Stimulated activated CD4-positive, alpha-beta T cell treated with anti-CD3 and anti-CD28 coated beads, Interleukin-4, amount 100 ng/mL, for 1 hour (primary cell): ENCODE data around the gene DMRT1.

ENCODE experiments used
- DNase-seq: peaks from one replicate; pipeline ENCODE4 v3.0.0-alpha.2; 2020

DMRT1 gene

DNA sequence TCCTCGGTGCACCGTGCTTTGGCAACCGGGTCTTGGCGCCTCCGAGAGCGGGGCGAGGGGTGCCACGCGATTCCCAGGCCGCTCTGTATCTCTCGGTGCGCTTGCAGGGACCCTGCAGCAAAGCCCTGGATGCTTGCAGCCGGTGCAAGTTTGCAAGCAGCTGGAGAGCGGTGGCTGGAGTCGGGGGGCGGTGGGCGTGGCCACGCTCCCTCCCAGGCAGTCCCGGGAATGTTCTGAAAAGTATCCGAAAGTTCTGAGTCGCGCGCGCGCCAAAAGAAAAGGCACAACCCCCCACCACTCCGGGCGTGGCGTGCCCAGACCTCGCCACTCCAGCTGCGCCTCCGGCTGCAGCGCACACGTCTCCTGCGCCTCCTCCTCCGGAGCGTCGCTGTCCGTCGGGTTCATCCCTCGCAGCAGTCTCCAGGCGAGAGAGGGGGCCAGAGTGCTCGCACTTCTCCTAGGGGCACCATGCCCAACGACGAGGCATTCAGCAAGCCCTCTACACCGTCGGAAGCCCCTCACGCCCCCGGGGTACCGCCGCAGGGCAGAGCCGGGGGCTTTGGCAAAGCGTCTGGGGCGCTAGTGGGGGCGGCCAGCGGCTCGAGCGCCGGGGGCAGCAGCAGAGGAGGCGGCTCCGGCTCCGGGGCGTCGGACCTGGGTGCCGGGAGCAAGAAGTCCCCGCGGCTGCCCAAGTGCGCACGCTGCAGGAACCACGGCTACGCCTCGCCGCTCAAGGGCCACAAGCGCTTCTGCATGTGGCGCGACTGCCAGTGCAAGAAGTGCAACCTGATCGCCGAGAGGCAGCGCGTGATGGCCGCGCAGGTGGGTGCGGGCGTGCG is at the start of gene DMRT1:
DMRT1 (plus strand) TSS at position 327 of the 839 bp plus-strand sequence; CDS start at position 469, 142 bp downstream.
- no peak for DNase-seq

DNA sequence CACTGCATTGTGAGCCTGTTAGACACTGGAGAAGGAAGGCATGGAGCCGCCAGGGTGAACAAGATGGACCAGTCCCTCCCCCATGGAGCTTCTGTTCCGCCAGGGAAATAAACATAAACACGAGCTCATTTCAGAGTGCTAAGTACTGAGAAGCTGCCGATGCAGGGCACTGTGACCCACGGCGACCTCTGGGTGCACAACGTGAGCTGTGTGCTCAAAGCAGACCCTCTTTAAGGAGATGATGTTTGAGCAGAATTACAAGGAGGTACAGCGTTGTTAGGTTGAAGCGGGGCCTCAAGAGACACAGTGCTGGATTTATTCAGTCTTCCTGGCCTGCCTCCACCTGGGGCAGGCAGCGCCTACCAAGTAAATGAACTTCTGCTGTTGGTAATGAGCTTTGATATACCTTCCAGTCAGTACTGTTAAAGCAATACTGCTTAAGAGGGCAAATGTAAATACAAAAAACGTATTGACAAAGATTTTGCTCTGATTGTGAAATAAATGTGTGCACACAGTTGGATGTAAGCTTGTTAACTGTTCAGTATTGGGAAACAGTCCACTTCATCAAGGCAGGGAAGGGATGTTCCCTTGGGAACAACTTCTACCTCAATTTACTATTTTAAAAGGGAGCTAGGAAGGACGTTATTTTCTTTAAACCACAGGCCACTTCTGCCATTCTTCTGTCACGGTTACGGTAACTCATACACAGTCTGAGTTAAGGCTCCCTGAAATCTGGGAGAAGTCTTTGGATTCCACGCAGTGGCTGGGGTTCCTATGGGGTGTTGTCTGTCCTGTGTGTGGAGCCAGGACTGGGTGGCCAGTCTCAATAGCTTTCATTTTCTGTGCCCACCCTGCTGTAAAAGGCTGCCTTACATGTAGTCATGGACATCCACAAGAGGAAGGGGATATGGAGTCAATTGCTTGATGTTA is 48.9 kb upstream of the DMRT1 start:
- DNase-seq: no peak

GRCh38 chr9:794386-794785 is 47.1 kb upstream of the DMRT1 start:
- DNase-seq: no peak

- DNase-seq: no peak
Observed at GRCh38 chr9:795869-796268, 45.6 kb upstream of the DMRT1 start.

DNA sequence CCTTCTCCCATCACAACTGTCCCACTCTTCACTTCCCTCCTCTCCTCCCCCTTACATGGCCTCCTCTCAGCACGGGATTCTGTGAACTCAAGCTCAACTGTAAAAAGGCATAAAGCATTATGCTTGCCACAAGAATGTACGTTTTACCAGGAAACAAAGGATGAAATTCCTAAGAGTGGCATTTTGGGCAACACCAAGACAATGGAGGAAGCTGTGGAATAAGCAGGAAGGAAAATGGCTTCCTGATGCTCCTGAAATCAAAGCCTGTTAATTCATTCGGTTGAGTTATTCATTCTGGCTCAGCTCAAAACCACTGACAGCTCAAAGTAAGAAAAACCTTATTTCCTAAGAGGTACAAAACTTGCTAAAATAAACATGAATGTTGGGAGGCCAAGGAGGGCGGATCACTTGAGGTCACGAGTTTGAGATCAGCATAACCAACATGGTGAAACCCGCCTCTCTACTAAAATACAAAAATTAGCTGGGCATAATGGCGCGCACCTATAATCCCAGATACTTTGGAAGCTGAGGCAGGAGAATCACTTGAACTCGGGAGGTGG is 40.8 kb upstream of the DMRT1 start:
- DNase-seq: no peak

DNA sequence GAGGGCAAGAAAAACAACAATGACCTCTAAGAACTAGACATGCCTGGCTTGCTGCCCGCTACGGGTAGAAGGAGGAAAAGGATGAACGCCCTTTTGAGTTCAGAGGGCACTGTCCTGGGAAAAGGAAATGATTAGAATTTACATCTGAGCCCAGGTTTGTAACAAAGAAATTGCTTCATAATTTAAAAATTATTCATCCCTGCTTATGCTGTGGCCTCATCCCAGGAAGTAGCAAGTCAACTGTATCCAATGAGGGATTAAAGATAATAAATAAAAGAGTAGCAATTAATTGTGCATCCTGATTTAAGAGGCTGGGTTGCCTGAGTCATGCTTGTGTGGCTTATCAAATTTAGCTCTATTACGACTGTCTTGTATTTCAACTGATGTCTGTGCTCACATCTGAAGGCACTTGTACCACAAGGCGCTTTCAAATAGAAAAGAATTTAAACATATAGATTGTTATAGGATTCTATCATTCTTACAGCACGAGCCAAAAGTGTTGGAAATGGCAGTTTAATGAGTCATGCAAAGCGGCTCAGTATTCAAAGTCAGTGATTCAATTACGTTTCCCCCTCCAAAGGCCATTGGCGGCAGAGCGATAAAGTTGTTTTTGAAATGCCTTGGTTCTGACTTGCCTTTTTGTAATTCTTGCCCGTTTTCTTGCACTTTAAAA is 40.0 kb upstream of the DMRT1 start:
- DNase-seq: no peak

- no peak for DNase-seq
Observed at GRCh38 chr9:804026-804425, 37.5 kb upstream of the DMRT1 start.

- DNase-seq: no peak
Observed at GRCh38 chr9:805151-805550, 36.3 kb upstream of the DMRT1 start.

DNA sequence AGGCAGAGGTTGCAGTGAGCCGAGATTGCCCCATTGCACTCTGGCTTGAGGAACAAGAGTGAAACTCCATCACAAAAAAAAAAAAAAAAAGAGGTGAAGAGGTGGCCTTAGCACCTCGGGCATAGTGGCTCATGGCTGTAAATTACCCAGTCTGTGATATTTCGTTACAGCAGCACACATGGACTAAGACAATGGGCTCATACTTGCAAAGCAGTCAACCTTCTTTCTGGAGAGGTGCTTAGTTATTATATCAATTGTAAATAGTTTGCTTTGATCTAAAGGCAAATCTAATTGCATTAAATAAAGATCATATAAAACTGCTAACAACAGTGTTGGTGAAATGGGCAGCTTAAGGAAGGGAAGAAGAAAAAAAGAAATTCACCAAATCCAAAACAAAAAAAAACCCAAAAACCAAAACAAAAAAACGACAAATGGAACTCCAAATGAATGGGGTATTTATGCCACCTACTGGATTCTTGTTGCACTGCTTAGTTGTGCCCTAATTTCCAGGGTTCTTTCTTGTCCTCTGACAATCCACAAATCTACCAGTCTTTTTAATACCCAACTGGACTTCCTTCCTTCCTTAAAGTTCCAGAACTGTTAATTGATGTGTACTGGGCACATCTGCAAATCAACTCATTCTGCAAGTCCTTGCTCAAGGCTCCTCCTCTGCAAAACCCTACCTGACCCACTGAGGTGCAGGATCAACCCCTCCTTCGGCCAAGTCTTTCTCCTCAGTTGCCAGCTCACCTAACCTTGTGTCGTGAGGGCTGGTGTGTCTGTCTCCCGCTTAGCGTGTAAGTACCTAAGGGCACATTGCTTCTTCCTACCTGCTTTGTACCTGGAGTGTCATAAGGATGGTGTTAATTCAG is 35.0 kb upstream of the DMRT1 start:
- no peak for DNase-seq

DNA sequence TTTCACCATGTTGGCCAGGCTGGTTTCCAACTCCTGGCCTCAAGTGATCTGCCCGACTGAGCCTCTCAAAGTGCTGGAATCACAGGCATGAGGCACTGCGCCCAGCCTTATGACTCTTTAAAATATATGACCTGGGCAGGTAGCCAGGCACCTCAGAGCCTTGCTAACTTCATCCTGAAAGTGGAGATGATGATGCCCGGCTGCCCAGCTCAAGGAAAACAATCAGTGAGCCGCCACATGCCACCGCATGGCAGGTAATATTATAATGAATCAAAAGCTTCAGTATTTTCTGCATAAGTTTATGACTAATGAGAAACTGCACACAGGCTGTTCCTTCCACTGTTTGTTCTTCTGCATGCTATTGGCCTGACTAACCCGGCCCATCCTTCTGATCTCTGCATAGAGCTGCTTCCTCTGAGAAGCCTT is 30.4 kb upstream of the DMRT1 start:
- DNase-seq: no peak

DNA sequence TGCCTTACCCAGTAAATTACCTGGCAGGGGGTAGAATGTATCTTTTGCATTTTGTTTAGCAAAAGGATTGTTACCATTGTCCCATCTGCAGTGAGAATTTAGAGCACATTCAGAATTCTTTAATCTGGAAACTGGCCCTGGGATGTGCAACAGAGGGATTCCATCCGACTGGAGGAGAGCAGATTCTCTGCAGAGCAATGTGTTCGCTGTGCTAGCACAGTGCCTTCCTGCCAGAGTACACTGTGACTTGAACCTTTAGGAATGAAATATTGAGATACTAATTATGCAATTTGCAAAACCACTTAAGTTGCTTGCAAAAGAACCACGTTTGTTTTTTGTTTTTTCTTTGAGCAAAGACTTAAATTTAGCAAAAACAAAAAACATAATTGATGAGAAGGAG is 22.5 kb upstream of the DMRT1 start:
- no peak for DNase-seq

DNA sequence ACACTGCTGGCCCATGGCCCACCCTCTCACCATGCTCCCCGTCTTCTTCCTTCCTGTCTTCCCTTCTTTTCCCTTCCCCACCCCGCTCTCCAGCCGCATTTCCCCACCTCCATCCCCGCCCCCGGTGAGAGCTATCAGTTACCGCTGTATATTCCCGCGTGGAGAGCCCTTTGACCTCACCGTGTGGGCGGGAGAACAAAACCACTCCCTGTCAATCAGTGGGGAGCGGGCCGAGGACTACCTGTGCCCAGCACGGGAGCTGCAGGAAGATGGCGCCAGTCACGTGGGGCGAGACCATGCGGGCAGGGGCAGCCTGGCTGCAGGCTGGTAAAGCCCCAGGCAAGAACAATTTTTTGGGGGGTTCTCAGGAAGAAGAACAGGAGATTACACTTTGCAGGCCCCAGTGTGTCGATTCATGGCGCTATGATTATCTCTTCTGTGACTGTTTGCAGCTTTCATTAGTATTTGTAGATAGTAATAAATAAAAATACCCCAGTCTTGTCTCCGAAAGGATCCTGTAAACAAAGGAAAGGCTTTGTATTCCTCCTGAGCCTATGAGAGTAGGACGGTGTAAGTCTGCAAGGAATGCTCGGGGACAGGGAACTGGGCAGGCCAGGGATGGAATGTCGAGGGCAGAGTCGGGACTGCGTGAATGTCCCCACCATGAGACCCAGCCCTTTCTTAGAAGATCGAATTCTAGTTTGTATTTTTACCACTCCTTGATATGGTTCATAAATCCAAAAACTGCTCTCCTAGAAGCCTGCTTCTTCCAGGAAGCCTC is 14.8 kb upstream of the DMRT1 start:
- DNase-seq: no peak

DNA sequence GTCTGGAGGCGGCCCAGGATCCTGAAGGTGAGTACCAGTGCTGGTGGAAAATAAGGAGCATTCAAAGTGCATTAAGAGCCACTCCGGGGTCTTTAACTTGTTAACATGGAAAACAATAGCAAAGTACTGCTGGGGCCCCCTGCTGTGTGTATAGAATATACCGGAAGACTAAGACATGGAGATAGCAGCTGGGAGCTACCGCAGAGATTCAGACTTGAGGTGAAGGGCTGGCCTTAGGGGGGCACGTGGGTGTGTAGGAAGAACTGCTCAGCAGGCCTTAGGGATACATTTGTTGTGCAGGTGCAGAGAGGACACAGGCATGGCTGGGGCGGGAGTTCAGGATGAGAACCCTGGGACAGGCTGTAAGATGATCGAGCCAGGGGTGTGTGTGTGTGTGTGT is 1.2 kb upstream of the DMRT1 start:
- no peak for DNase-seq

- no peak for DNase-seq
Observed at GRCh38 chr9:842635-843426, 1.3 kb downstream of the DMRT1 start.

- DNase-seq: no peak
Observed at GRCh38 chr9:843427-843785, 1.9 kb downstream of the DMRT1 start.

DNA sequence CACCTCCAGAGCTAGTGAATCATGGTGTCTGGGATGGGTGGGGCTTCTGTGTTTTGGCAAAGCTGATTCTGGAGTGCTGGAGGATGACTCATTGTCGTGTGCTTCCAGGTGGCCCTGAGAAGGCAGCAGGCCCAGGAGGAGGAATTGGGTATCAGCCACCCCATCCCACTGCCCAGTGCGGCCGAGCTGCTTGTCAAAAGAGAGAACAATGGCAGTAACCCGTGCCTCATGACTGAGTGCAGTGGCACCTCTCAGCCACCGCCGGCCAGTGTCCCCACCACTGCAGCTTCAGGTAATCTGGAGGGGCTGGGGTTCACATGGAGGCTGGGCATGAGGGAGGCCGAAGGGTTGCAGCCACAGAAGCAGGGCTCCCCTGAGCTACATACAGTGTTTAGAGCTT is 5.4 kb downstream of the DMRT1 start:
- DNase-seq: no peak

DNA sequence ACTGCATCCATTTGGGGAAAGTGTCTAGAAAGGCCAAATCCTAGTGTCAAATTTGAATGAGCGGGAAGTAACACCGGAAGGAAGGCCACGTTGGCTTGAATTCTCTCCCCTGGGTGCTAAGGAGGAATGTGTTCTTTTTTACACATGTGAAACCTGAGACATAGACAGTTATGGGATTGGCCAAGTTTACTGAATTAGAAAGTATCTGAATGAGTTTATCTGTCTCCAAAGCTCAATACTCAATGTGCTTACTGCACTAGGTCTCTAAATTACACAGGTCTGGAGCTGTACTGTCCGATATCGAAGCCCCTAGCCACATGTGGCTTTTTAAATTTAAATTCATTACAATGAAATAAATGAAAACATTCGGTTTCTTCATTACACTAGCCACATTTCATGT is 6.0 kb downstream of the DMRT1 start:
- DNase-seq: no peak

- DNase-seq: no peak
Observed at GRCh38 chr9:849431-849830, 7.9 kb downstream of the DMRT1 start.

- DNase-seq: no peak
Observed at GRCh38 chr9:852539-852938, 11.0 kb downstream of the DMRT1 start.

DNA sequence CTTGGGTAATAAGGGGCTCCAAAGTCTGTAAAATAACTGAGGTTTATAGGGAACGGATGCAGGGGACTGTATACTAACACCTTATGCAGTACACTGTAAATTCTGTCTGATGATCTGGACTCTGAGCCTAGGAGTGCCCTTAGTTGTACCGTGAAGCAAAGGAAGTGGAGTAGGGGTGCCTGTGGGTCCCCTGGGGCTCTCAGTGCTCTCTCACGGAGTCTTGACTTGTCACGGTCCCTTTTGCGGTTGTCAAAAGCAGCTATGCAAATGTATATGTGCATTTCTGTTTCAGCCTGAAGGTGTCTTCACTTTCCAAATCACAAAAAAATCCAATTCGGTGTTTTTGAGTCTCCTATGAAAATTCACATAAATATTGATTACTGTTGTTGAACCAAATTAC is 17.8 kb downstream of the DMRT1 start:
- no peak for DNase-seq
